Fibroblast of lung (primary cell): ENCODE results near the gene COG8.

Source experiments
- EZH2 ChIP-seq: IDR thresholded peaks from 2 replicates; pipeline ENCODE4 v1.5.1; 2012; ENCODE audit warnings: low read length, control low read depth, mild to moderate bottlenecking; ENCODE audit errors: missing control alignments
- TF ChIP-seq, protein P1 (sequence below), 2 donors: IDR thresholded peaks in 1 of 2; conservative IDR thresholded peaks in 1 of 2; 1 replicate in 1 of 2; 2 replicates in 1 of 2; pipeline ENCODE4 v1.5.1; 2011 to 2012; ENCODE audit warnings: low read length in 2 of 2, control low read depth in 1 of 2, inconsistent platforms in 1 of 2, low read depth in 1 of 2, mild to moderate bottlenecking in 1 of 2

DNA sequence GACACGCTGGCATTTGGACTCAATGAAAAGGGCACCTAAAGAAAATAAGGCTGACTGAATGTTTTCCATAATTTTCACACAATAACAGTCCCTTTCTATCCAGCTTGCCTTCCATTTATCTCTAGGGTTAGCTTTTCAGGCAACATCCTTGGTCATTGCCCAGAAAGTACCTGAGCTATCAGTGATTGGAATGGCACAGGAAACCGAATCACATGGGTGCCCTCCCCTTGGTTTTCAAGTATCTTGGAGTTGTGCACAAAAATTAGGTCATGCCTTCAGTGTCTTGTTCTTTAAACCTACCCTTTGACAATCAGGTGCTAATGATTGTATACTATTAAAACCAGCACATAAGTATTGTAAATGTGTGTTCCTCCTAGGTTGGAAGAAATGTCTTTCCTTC is 31.5 kb downstream of the COG8 start:
- TF ChIP-seq, protein P1, sequence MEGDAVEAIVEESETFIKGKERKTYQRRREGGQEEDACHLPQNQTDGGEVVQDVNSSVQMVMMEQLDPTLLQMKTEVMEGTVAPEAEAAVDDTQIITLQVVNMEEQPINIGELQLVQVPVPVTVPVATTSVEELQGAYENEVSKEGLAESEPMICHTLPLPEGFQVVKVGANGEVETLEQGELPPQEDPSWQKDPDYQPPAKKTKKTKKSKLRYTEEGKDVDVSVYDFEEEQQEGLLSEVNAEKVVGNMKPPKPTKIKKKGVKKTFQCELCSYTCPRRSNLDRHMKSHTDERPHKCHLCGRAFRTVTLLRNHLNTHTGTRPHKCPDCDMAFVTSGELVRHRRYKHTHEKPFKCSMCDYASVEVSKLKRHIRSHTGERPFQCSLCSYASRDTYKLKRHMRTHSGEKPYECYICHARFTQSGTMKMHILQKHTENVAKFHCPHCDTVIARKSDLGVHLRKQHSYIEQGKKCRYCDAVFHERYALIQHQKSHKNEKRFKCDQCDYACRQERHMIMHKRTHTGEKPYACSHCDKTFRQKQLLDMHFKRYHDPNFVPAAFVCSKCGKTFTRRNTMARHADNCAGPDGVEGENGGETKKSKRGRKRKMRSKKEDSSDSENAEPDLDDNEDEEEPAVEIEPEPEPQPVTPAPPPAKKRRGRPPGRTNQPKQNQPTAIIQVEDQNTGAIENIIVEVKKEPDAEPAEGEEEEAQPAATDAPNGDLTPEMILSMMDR (conservative IDR thresholded peaks at IDR 0.05 in 1 of 2, IDR thresholded peaks at IDR 0.05 in 1 of 2; ENCODE audit: low read depth in 1 of 2, low read length in 2 of 2): no peak
- TF ChIP-seq EZH2: no peak
